ENCODE results near the gene USP48. TPM values are rescaled to one million over a fixed set of nuclear protein-coding genes. Genes with fewer than 3 reads are reported as not detected.

Gene USP48
- total RNA-seq, 1 experiment from 2014 or later = 84.8 TPM

DNA sequence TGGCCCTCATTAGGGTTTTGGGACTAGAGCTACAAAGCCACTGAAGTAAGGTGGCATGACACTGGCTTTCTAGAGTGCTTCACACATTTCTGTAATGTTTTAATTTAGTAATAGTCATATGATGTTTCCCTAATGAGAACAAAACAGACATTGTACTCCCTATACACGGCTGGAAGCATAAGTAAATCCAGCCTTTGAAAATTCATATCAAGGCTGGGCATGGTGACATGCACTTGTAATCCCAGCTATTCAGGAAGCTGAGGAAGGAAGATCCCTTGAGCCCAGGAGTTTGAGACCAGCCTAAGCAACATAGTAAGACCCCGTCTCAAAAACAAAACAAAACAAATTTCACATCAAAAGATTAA lies 7.4 kb downstream of the USP48 start:
- no peaks in the 10 kb centered on the region for H3K9me3 ChIP-seq (ENCODE audit: control insufficient read depth, low read depth, low read length)
- H4K5ac ChIP-seq (ENCODE audit: insufficient read length, low read depth, low read length) = no peak overlapping the region
- WGBS (ENCODE audit: extremely low coverage, insufficient read length, low lambda C conversion rate) = no CpG with 5 or more reads among the region's 2 CpGs
- no peak overlapping the region for H2BK120ac ChIP-seq (ENCODE audit: low read depth, low read length, poor library complexity, severe bottlenecking)
- H3K14ac ChIP-seq (ENCODE audit: insufficient read depth, low read length) = no peak overlapping the region
- H3K9ac ChIP-seq (ENCODE audit: extremely low read depth, insufficient read length, low read length) = no peak overlapping the region
- H3K18ac ChIP-seq (ENCODE audit: insufficient read length, low read depth, low read length) = no peak overlapping the region
- no peak overlapping the region for H2BK12ac ChIP-seq (ENCODE audit: insufficient read length, low read depth, low read length)
- no peaks in the 10 kb centered on the region for H4K20me1 ChIP-seq (ENCODE audit: control insufficient read depth, insufficient read depth, insufficient read length)
- no peaks in the 10 kb centered on the region; the same call in 1 of the 2 replicates for H3K27me3 Mint-ChIP-seq (ENCODE audit: low read depth)
- no peak overlapping the region for H3T11ph ChIP-seq (ENCODE audit: low read length)
- DNase-seq = no peak
- H3K27ac ChIP-seq (ENCODE audit: insufficient read length, low read depth, low read length) = no peak overlapping the region
- H3K4ac ChIP-seq (ENCODE audit: low read depth, low read length) = no peak overlapping the region
- peaks cover 5 to 11% of the 10 kb centered on the region in 2 experiments; a peak in 3 of 5 replicates for H3K9me3 Mint-ChIP-seq
- H2BK15ac ChIP-seq (ENCODE audit: low read depth, low read length) = no peak overlapping the region
- no peak overlapping the region for H3K56ac ChIP-seq (ENCODE audit: insufficient read length, low read depth, low read length)
- H2AK5ac ChIP-seq (ENCODE audit: insufficient read length, low read length) = no peak overlapping the region
- no peak overlapping the region for H3K23ac ChIP-seq (ENCODE audit: insufficient read length, low read depth, low read length)
- H4K91ac ChIP-seq (ENCODE audit: insufficient read length, low read depth, low read length) = no peak overlapping the region
- H3K4me2 ChIP-seq (ENCODE audit: insufficient read depth, insufficient read length, low read length) = no peak overlapping the region
- no peaks in the 10 kb centered on the region for H3K23me2 ChIP-seq (ENCODE audit: insufficient read length, low read depth, low read length, poor library complexity, severe bottlenecking)
- no peaks in the 10 kb centered on the region for H3K27me3 ChIP-seq (ENCODE audit: insufficient read depth, low read length)
- TF ChIP-seq, protein P1, sequence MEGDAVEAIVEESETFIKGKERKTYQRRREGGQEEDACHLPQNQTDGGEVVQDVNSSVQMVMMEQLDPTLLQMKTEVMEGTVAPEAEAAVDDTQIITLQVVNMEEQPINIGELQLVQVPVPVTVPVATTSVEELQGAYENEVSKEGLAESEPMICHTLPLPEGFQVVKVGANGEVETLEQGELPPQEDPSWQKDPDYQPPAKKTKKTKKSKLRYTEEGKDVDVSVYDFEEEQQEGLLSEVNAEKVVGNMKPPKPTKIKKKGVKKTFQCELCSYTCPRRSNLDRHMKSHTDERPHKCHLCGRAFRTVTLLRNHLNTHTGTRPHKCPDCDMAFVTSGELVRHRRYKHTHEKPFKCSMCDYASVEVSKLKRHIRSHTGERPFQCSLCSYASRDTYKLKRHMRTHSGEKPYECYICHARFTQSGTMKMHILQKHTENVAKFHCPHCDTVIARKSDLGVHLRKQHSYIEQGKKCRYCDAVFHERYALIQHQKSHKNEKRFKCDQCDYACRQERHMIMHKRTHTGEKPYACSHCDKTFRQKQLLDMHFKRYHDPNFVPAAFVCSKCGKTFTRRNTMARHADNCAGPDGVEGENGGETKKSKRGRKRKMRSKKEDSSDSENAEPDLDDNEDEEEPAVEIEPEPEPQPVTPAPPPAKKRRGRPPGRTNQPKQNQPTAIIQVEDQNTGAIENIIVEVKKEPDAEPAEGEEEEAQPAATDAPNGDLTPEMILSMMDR (conservative IDR thresholded peaks at IDR 0.05) = no peak
- peaks cover 2 to 7% of the 10 kb centered on the region in 2 experiments; a peak in 3 of 4 replicates for H3K4me1 Mint-ChIP-seq
- H2BK5ac ChIP-seq (ENCODE audit: insufficient read length, low read length) = no peak overlapping the region
- no peak overlapping the region for H2AFZ ChIP-seq (ENCODE audit: low read length)
- peaks cover 7% of the 10 kb centered on the region for H3K79me1 ChIP-seq (ENCODE audit: insufficient read depth, low read depth, low read length, poor library complexity, severe bottlenecking)
- H3K79me2 ChIP-seq (ENCODE audit: insufficient read depth, low read length) = peaks cover 59% of the 10 kb centered on the region
- peak overlapping the region in 2 of 3 experiments; percentile 7 to 67; a peak in 2 of 7 replicates for H3K27ac Mint-ChIP-seq
- H3K36me3 Mint-ChIP-seq (ENCODE audit: insufficient read depth in 1 of 3, low read depth in 3 of 3) = peaks cover 7 to 14% (median 8%) of the 10 kb centered on the region in 3 experiments; a peak in 6 of 7 replicates
- no peaks in the 10 kb centered on the region for H3K4me1 ChIP-seq (ENCODE audit: insufficient read depth, low read length)
- no peak overlapping the region for H4K8ac ChIP-seq (replicated peaks; ENCODE audit: insufficient read length, low read depth, low read length)
- H3K4me3 Mint-ChIP-seq = no peak overlapping the region
- H2BK20ac ChIP-seq (ENCODE audit: low read depth, low read length, poor library complexity, severe bottlenecking) = no peak overlapping the region
